NCI-H2196 (cell line): ENCODE measurements around the gene CHRNA9.

Experiments
- DNase-seq: peaks from one replicate; lab custom pipeline; 2025; ENCODE audit not compliant: unreplicated experiment; lab: John Stamatoyannopoulos, UW

CHRNA9 gene

DNA sequence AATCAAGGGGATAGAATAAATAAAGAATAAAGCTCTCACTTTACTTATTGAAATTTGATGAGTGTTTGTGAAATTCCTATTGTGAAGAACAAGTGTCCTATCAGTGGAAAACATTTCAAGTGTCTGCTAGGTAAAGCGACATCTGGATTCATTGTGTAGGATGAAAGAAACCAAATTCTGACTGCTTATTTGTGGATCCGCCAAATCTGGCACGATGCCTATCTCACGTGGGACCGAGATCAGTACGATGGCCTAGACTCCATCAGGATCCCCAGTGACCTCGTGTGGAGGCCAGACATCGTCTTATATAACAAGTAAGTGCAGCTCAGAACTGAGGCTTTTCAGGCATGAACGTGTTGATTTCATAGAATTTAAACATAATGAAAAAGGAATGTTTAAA, 1.9 kb downstream of the CHRNA9 start:
- peak; percentile 67 for DNase-seq

DNA sequence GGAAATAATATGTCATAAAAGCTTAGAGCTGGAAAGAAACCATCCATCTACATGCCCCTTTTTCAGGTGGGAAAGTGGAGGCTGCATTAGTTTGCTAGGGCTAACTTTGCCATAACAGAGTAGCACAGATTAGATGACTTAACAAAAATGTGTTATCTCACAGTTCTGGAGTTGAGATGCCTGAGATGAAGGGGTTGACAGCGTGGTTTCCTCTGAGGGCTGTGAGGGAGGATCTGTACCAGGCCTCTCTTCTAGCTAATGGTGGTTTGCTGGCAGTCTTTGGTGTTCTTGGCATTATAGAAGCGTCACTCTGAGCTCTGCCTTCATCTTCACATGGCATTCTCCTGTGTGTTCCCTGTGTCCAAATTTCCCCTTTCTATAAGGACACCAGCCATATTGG, 2.4 kb downstream of the CHRNA9 start:
- DNase-seq, result no peak

DNA sequence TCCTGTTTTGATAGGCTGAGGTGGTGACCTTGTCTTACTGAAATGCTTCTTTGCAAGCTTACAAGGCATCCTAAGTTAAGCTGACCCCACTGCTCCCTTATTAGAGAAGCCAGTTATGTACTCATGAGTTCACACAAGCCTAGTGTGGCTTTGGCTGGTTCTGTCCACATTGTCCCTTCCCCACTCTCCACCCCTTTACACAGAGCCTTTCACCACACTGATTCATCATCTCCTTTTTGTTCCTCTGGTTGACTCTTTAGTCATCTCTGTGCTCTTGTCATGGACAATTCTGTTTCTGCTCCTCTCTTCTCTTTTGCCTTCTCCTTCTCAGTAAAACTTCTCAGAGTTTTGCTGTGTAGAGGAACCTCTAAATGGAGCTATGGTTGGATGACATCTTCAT, 4.9 kb downstream of the CHRNA9 start:
- DNase-seq, result no peak

DNA sequence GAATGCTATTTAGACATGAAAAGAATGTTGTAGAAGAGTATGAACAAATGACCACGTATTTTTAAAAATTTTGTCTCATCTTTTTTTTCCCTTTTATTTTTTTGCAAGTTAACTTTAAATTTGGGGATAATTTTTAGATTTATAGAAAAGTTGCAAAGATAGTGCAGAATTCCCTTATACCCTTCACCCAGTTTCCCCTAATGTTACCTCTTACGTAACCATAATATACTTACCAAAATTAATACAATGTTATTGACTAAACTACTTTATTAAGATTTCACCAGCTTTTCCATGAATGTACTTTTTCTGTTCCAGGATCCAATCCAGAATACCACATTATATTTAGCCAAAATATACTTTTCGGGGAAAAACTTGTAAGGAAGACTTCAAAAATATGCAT, 12.3 kb downstream of the CHRNA9 start:
- no peak for DNase-seq

DNA sequence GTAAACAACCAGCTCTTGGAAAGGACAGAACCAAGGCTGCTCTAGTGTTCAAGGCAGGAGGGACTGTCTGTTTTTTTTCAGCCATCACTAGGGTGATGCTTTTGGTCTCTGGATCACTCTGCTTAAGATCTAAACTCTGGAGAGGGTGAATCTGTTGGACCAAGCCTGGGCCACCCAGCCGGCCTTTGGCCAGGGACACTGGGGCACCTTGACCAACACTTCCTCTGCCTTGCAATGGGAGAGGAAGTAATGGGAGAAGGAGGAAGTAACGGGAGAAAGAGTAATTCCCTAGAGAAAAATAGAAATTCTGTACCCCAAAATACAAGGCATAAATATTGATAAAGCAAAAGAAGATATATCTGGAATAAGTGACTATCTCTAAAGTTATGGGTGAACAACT, 12.9 kb downstream of the CHRNA9 start:
- no peak for DNase-seq

DNA sequence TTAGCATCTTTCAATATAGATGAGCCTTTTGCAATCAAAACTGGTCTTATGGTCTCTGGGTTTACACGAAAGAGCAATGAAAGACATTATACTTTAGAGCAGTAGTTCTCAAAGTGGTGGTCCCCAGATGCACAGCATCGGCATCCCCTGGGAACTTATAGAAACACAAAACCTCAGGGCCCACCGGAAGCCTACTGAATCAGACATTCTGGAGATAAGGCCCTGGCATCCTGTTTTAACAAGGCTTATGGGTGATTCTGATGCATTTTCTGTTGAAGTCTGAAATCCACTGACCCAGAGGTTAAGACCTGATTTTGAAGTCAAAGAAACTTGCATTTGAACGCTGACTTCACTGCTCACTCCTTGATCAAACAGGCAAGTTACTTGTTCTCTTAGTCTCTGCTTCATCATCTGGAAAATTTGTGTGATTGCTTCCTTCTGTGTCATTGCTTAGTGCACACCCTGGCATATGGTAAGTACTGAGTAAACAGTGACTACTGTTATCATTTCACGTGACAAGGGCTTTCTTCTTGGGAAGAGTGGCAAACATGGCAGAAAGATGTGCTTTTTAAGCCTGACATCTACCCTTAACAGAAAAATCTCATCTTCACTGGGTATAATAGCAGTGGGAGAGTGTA, 14.5 kb downstream of the CHRNA9 start:
- DNase-seq, result no peak

DNA sequence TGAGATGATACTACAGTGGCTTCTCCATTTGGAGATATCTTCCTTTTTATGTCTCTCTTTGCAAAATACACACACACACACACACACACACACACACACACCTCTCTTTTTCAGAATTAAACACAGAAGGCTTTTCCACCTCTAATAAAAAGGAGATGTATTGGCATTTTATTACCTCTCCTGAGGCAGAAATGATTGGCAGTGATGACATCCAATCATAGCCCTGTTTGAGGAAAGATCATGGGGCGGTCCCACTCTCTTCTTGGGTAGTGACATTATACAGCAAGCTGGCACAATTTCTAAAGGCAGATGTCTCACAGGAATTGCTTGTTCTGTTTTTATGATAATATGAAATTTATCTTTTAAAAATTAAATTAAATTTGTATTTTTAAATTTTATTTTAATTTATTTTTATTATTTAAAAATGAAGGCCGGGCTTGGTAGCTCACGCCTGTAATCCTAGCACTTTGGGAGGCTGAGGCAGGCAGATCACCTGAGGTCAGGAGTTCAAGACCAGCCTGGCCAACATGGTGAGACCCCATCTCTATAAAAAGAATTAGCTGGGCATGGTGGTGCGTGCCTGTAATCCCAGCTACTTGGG, 15.6 kb downstream of the CHRNA9 start:
- no peak for DNase-seq

DNA sequence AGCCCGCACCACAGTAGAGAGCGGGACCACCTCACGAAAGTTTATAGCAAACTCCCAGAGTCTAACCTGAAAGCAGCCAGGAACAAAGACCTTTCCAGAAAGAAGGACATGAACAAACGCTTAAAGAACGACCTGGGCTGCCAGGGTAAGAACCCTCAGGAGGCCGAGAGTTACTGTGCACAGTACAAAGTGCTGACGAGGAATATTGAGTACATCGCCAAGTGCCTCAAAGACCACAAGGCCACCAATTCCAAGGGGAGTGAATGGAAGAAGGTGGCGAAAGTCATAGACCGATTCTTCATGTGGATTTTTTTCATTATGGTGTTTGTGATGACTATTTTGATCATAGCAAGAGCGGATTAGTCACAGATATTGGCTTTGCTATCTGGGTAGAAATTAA, 19.0 kb downstream of the CHRNA9 start:
- no peak for DNase-seq

DNA sequence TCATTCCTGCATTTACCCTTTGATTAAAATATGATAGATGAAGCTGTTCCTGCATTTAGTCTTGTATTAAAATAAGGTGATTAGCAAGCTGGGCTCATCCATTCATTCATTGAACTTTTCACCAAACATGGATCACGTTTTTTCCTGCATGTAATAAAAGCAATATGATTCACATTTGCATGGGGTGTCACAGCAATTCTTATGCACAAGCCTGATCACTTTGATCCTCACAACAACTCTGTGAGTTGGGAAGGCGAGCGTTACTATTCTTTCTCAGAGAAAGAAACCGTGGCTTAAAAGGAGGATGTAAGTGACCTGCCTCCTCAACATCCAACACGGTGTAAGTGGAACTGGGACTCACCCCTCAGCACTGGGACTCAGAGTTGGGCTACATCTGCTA, 20.0 kb downstream of the CHRNA9 start:
- no peak for DNase-seq

DNA sequence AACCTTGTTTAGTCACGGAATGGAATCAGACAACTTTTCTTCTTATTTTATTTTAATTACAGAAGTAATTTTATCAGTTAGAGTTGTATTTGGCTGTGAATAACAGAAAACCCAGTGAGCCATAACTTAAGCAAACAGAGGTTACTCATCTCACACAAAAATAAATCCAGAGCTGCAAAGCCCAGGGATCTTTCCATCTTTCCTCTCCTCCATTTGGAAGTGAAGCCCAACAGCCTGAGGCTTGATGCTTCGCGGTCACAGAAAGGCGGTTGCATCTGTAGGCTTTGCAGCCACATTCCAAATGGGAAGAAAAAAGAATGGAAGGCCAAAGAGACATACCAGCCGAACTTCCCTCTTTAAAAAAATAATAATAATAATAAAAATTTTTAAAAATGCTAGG, 22.6 kb downstream of the CHRNA9 start:
- DNase-seq, result no peak

DNA sequence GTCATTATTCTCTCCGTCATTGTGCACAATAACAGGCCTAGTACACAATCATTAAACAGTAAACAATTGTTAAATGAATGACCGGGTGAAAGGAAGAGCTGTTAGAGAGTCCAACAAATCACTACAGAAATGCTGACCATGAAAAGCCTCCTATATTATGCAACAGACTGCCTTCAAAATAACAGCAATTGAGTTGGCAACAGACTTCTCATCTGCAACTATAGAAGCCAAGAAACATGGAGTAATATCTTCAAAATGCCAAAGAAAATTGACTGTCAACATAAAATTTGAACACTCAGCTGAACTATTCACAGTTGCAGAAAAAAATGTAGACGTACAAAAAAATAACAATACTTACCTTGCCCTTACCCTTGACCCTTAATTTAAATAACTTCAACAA, 26.2 kb downstream of the CHRNA9 start:
- no peak for DNase-seq

DNA sequence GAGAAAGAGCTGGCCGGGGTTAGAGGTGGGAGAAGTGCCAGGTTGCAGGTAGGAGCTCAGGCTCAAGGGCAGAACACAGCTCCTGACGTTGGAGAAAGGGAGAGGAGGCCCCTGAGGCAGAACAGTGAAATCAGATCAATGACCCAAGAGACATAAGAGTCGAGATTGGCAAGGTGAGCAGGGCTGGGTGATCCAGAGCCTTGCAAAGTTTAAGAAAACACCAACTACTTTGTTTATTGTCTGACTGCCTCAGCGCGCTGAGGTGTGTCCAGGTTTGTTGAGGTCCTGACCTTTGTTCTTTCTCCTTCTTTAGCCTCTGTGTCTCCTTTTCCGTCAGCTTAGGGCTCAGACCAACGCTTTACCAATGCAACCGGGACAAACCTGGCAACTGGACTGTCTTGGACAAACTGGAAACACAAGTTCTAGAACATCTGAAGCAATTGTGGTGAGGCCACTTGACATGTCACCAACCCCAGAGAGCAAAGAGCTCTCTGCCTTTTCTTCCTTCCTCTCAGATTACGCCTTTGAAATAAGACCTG, 28.3 kb downstream of the CHRNA9 start:
- peak; percentile 54 for DNase-seq

DNA sequence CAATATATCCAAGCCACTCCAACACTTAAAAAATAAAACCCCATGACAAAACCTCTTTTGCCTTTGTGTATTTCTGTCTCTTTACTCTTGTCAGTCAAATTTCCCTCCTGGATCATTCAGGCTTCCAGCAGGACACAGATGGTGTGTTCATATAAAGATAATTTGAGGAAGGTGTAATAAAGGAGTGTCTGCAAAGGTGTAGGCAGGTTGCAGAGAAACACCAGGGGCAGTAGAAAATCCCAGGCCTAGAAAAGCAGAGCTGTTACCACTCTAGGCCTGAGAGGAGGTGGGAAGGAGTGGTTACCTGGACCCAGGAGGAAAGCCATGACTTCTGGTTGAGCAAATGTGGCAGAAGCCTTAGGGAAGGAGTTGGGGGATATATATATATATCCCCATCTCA, 28.8 kb downstream of the CHRNA9 start:
- DNase-seq, result no peak

DNA sequence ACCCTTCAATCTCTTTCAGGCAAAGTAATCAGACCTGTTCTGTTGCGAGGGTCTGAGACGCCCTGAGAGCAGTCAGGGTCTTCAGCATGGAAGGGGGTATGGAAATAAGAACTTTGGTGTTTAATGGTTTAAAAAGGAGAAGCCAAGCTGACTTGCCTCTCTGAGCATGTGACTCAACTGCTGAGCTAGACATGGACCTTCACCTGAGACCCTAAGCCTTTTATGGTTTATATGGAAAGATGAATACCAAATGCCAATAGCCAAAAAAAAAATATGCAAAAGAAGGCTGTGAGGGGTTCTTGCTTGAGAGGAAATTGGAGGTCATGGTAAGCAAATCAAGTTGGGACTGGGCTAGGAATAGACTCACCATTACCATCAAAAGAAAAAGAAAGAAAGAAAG, 30.6 kb downstream of the CHRNA9 start:
- DNase-seq, result no peak

DNA sequence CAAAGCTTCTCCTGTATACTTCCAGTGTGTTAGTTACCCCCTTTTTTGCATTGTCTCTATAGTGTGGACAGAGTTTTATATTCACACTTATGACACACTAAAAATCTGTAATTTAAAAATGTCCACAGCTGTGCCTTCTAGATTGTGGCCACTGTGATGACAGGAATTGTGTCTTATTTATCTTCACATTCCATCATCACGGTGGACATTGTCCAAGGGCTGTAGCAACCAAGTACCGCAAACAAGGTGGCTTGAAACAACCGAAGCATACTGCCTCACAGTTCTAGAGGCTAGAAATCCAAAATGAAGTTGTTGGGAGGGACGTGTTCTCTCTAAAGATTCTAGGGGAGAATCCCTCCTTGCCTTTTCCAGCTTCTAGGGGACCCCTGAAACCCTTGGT, 32.3 kb downstream of the CHRNA9 start:
- no peak for DNase-seq

DNA sequence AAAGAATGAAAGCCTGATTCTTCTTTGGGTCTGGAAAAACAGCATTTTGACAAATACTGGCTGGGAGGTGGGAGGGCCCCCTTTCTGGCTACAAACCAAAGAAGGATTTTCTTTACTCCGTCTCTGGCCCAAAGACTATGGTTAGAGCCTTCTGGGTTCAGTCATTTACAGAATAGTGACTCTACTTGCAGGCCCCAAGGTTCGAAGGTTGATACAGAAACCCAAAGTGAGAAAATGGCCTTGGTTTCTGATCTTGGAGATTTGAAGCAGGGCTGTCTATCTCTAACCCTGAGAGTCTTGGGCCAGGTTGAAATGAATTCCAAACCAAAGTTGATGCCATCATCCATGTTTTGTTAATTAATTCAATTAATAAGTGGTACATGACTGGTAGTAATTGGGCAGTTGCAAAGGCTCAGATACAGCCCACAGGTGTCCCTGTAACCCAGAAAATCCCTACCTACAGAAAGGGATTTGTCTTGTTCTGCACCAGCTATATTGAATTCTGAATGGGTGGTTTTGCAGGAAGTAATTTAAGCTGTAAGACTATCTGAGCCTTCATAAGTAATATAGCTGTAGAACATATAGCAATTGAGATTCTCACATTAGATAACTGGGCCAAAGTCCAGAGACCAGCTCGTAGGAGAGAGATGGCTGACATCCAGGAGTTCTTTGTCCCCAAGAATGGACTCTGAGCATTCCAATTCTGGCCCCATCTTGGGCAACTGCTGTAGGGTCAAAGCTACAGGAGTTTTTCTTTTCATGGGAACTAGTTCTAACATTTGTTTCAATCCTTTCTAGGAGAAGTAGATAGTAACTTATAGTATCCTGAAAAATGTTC, 34.5 kb downstream of the CHRNA9 start:
- DNase-seq, result no peak

DNA sequence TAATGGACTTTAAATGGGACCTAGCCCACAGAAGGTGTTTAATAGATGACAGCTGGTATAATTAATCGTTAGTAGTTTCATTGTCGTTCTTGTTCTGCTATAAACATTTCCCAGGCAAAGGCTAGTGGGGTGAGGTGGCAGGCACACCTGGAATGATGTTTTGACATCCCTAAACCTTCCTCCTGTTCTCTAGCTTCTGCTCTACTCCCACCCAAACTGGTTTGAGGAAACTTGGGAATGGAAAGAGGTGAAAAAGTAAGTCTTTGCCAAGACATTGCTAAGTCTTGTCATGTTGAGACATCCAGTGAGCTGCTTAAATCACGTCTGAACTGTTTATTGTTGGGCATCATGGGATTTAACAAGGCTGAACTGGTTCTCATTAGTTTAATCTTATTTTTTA, 37.5 kb downstream of the CHRNA9 start:
- no peak for DNase-seq

DNA sequence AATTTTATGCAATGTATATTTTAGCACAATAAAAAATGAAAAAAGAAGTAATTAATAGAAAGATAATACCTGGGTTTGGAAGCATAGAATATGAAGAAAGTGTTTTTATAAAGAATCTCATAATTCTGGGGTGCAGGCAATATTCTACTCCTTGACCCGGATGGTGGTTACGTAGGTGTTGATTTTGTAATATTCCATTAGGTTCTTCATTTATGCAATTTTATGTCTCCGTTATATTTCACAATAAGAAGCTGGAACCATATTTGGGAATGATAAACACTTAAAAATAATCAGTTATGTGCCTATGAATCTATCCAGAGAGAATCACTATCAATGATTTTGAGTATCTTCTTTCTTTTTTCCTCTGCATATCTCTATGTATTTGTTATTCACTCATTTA, 38.5 kb downstream of the CHRNA9 start:
- DNase-seq, result no peak

DNA sequence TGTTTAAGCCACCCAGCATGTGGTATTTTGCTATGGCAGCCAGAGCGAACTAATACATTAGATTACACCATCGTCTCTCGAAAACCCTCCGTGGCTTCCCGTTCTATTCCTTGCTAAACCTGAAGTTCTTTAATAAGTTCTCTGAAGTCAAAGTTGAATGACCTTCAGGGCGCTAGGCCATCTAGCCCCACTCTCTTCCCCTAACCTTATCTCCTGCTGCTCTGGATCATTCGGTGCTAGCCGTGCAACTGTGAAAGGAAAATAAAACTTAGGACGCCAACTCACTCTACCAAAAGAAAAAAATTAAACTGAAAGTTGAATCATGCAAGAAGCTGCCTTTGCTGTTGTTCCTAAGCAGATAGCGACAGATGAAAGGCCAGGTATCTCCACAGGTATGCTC, 40.0 kb downstream of the CHRNA9 start:
- no peak for DNase-seq

DNA sequence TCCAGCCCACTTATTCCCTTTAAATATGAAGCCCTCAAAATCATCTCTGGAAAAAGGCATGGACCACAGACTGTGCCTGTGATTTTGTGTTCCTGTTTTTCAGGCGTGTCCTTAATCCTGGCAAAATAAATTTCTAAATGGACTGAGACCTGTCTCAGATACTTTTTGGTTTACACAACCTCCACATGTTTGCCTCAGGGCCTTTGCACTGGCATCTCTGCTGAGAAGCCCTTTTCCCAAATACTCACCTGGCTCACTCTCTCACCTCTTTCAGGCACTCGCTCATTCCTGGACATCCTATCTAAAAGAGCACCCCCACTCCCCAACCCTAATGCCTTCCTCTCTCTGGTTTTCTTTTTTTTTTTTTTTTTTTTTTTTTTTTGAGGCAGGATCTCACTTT, 40.5 kb downstream of the CHRNA9 start:
- no peak for DNase-seq

DNA sequence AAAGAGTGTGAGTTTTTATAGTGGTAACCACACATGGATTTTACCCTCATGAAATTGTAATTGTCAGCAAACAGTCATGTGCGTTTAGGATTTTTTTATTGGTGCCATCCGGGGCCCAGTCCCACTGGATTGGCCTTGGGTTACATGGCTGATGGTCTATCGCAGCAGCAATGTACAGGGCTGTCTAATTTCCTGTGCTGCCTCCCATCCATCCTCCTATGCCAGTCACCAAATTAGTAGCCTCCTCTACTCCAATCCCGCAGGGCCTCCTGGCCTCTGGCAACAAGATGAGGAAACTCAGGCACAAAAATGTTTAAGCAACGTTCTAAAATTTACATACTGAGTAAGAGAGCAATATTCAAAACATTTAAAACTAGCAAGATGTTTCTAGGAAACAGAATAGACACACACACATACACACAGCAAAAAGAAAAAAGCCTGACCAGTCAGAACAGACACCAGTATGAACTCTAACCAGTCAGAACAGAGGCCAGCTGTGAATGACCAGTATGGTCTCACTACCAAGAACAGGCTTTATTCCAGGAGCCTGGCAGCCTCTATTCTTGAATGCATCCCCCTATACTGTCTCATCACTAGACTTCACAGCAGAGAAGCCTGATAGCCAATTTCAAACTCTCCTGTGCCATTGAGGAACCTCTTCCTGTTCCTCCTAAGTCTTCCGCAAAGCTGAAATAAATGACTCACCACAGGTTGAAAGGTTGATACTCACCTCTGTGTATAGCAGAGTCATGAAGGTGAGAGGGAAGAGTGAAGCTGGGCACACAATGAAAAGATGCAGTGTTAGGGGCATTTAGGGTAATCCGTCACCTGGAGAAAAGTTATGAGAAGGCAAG, 42.6 kb downstream of the CHRNA9 start:
- DNase-seq, result no peak
